HL-60/S4 (cell line): ENCODE results near the gene MRO.
"Not testable (repeated sequence)": the region's sequence is repeated elsewhere in the genome, so short reads cannot be mapped to it uniquely, and the experiment has no call there.

Source experiments
- in situ Hi-C: fragments of 300-500 bp; cut with MboI; formaldehyde crosslinking; loops from 2 replicates; pipeline ENCODE4 v1.14.3; 2022; ENCODE audit warnings: low sequenced_read_pairs

Gene MRO

DNA sequence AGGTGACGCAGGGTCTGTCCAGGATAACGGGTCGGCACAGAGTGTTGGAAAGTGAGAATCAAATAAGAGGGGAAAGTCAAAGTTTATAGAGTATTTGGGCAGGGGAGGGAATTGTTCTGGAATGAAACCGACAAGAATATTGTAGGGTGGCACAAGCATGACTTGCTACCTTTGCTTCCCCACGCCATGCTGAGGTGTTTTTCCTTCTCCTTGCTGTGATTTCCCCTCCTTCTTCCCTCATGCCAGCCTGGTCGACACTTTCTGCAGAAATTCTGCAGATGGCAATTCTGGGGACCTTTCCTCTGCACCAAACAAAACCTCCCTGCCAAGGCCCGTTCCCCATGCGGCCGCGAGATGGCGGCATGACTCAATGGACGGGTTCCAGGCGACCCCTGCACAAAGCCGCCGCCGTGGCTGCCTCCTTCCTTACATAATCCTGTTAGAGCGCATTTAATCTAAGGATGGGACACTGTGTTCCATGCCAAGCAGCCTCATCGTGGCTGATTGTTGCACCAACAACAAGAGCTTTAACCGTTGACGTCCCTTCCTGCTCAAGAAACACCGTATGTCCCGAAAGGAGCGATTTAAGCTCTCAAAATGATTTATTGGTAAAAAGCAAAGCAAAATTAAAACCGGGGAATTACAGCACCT is at the start of gene MRO:
MRO (minus strand) TSS at position 289 of the 651 bp plus-strand sequence. CDS start 10,616 bp downstream, outside the sequence.
- in situ Hi-C loops = no loop called here

DNA sequence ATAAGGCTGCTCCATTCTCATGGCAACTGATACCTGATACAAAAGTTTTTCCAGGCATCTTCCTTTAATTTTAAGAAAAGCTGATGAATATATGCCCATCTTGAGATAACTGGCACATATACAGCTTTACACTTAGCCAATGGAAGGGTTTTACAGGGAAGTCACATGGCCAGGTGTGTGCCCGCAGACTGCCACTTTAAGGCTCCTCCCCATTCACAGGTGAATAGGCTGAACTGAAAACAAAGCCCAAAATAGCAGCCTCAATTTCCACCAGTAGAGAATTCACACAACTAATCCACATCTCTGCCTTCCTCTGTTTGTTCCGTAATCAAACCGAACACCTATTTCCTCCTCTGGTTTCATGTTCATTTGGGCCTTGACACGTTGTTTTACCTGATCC is 49.3 kb upstream of the MRO start:
- in situ Hi-C loops = no loop called here

DNA sequence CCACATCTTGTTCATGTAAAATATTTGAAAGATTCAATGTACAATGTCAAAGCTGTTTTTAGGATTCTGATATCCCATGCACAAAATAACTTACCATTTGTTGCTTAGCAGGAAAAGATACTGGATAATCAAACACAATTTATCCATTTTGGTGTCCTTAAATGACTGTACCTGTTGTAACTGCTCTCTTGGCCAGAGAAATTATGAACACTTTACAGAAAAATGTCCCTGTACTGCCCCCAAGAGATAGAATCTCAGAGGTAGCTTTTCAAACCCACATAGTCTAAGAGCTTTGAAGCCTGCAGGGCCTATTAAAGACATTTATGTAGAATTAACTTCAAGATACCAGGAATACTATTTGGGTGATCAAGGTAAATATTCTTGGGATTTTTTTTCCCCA is 46.9 kb upstream of the MRO start:
- in situ Hi-C loops = no loop called here

DNA sequence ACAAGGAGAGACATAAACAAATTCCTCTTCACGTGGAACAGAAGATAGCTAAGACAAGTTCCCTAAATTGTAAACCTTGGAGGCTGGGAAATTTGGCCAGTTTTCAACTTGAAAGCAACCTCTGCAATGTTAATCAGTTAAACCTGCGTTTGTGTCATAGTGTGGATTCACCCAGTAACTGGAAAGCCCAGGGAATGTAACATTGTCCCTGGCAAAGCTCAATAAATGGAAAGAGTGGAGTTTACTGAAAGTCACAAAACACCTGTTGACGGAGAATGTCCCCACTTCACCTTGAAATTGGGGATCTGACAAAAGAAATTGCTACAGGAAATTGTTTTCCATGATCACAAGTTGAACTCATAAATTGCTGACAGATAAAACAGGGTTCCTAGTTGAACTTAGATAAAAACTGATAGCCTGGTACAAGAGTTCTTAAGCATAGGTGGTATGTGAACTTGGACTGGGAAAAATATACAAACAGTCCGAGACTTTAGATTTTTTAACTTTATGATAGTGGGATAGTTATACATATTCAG is 44.1 kb upstream of the MRO start:
- in situ Hi-C loops = no loop called here

DNA sequence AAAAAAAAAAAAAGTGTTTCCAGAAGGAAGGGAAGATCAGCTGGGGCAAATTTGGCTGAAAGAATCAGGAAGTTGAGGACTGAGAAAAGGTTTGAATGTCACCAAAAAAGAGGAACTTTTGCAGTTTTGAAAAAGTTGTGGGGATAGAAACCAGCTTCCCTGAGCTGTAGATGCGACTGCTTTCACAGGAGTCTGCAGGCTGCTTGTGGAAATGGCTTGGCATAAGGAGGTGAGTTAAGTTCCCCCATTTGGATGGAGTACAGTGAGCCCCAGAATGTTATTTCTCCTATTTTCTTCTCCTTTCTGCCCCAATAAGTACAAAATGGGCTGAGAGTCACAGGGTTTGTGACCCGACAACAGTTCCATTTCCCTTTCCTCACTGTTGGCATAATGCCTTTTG is 42.6 kb upstream of the MRO start:
- in situ Hi-C loops = no loop called here

DNA sequence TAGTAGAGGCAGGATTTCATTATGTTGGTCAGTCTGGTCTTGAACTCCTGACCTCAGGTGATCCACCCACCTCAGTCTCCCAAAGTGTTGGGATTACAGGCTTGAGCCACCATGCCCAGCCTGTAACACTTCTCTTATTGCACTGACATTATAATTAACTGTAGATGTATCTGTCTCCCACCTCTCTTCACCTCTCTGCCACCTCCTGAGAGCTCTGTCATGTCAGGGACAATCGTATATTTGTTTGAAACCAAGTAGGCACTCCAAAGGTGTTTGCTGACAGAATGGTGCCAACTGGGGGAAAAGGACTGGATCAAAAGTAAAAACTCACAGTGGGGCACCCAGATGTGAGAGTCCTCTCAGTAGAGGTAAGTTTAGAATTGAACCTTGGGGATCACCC is 41.8 kb upstream of the MRO start:
- in situ Hi-C loops = no loop called here

DNA sequence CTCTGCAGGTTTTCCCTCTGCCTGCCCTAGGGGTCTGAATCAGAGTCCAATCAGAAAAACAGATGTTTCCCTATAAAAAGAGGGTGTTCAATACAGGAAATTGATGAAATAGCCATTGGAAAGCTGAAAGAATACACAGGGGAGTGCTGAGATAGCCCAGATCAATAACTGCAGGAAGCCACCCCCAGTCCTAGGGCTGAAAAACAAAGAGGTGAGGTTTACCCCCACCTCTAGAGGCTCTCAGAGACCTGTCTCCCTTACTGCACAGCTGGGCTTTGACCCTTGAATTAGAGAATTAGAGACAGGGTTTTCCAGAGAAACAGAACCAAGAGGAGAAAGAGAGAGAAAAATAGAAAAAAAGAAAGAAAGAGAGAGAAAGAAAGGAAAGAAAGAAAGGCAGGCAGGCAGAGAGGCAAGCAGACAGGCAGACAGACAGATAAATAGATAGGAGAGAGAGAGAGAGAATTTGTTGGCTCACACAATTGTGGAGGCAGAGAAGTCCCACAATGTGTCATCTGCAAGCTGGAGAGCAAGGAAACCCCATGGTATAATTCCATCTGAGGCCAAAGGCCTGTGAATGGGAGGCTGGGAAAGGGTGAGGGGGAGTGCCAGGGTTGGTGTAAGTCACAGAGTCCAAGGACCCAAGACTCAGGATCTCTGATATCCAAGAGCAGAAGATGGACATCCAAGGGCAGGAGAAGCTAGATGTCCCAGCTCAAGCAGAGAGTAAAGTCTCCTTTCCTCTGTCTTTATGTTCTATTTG is 40.2 kb upstream of the MRO start:
- in situ Hi-C loops = no loop called here

DNA sequence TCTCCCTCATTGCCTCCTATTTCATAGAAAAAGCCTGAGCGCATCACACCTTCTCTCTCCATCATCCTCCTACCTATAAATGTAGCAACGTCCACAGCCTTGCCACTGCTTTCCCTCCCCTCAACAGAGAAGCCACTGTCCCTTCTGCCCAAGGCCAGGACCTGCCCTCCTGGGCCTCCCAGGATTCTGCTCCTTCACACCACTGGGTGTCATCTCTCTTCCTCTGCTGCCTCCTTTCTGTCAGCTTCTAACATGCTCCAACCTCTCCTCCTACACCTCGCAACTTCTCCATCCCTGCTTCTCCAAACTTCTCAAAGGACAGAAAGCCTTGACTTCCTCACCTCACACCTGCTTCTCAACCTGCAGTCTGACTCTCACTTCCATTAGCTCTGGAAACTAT is 37.9 kb upstream of the MRO start:
- in situ Hi-C loops = no loop called here

DNA sequence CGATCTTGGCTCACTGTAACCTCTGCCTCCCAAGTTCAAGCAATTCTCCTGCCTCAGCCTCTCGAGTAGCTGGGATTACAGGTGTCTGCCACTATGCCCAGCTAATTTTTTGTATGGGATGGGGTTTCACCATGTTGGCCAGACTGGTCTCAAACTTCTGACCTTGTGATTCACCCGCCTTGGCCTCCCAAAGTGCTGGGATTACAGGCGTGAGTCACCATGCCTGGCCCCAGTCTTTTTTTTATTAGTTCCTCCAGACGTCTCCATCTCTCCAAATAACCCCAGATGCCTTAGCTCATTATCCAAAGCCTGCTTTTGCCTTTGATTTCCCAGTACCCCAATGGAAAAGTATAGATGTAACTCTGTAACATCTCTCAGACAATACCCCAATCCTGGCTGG is 37.4 kb upstream of the MRO start:
- in situ Hi-C loops = not testable (repeated sequence)

DNA sequence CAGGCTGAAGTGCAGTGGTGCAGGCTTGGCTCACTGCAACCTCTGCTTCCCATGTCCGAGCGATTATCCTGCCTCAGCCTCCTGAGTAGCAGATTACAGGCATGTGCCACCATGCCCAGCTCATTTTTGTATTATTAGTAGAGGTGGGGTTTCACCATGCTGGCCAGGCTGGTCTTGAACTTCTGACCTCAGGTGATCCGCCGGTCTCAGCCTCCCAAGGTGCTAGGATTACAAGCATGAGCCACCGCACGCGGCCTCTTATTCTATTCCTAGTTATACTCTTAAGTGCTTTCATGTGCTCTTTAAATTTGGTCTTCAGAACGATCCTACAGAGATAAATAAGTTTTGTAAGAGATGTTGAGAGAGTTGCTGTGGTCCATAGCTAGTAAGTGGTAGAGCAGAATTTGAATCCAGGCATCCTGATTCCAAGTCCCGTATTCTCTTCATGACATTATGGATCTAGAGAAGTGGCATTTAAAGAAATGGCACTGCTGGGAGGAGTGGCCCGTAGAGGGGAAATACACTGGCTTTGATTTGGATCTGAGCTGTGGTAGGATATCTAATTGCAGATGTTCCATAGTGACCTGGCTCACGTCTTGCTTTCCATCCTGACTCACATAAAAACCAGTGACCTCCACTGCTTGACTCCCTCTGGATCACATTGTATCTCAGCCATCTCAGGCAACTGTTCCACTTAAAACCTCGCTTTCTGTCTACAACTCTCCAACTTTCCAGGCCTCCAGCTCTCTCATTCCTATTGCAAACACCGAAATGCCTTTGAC is 36.4 kb upstream of the MRO start:
- in situ Hi-C loops = no loop called here

DNA sequence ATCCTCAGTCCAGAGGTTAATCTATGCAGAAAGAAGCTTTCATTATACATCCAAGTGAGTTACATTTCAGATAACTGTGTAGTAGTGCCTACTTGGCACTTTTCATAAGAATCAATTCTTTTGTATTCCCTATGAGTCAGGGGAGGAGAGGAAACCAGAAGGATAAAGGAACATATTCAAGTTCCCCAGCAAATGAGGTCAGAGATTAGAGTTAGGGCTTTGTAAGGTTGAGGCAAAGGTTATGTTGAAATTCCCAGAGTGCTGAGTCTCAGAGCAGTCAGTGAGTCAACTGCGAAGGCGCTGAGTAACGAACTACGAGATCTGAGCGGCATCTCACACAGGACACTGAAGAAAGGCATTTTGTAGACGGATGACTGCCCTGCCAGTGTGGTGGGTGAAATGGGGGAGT is 34.1 kb upstream of the MRO start:
- in situ Hi-C loops = no loop called here

DNA sequence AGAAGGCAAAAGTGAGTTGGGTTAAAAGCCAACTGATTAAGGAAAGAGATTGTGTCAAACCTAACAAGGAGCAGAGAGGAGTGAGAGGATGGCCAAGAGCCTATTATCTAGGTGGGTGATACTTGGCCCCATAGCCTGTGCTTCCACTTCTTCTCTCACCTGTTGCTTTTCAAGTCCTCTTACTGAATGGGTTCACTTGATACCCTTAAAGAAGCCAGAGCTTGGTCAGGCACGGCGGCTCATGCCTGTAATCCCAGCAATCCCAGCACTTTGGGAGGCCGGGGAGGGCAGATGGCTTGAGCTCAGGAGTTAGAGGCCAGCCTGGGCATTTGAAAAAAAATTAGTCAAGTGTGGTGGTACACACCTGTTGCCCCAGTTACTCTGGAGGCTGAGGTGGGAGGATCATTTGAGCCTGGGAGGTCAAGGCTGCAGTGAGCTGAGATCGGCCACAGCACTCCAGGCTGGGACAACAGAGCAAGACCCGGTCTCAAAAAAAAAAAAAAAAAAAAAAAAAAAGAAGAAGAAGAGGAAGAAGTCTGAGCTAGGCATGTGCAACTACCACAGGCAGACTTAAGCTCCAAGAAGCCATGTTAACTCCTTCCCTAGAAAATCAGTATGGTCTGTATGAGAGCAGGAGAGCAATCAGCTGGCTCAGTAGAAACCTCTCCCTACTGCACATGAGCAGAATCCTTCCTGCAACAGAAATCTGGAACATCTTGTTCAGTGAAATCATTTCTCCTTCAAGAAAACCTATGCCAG is 30.7 kb upstream of the MRO start:
- in situ Hi-C loops = no loop called here

DNA sequence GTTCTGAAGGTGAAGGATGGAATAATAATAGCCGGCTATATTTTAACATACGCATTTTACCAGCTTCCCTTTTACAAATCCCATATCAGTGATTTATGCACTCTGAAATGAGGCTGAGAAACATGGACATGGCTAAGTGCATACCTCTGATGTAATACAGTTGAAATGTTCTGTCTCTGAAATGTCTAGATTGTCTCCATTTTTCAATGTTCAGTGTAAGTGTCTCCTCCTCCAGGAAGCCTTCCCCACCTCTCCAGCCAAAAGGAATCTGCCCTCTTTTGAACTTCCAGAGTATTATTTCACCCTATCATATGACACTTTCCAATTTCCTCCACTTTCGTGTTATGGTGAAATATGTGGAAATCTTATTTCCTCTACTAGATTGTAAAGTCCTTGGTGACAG is 29.6 kb upstream of the MRO start:
- in situ Hi-C loops = no loop called here

DNA sequence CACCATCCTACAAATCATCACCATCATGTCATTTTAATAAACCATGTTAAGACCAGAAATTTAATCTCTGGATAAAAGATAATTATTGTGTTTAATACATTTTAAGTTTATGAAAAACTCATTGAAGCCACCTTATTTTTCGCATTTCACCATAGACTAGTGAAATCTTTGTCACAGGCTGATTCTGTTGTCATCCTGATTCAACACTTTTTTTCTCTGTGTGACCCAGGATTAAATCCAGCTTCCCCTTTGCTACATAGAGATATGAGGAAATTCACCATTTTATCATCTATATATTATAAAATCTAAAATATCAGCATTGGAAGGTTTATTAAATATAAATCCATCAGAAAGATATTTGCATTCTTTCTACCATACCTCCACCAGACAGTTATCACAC is 29.2 kb upstream of the MRO start:
- in situ Hi-C loops = no loop called here

DNA sequence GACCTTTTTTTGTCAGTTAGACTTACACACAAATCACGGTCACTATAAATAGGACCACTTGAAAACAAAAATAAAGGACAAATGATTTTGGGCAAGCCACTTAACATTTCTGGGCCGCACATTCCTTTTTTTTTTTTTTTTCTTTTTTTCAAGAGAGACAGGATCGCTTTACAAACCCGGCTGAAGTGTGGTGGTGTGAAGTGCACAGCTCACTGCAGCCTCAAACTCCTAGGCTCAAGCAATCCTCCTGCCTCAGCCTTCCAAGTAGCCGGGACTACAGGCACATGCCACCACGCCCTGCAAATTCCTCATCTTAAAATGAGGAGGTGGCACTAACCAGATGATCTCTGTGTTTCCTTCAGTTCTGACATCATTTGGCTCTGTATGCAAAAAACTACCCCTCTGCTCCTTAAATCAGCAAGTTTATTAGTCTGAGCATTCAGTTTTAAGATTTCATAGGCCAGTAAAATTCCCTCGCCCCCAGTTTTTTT is 28.3 kb upstream of the MRO start:
- in situ Hi-C loops = no loop called here

DNA sequence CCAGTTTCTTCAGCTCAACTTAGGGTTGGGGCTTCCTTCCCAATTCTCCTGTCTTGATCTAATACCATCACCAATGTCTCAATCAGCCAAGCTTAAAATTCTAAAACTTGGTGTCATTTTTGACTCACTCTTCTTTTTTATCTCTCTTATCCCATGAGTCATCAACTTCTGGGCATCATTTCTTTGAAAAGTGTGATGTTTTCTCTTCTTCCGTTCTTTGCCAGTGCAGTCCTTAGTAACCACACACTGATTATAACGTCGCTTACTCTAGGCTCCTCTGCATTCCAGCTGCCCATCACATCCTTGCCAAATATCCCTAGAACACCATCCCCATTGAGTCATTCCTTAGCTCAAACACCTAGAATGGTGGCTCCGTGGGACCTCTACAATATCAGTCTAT is 27.4 kb upstream of the MRO start:
- in situ Hi-C loops = no loop called here

DNA sequence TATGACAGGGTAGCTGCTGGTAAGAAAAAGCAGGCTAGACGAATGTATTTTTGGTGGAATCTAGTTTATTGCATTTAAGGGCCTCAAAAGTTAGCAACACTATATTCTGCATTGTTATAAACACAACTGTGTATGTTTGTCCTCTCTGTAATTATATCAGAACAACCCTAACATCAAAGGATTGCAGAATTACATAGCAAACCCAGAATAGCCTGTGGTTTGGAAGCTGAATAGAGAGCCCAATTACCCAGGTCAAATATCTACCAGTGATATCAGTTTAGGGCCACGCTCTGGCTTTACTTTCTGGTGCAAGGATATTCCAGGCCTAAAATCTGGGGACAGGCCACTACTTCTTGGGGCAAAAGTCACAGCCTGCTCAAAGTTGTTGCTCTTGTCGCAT is 25.1 kb upstream of the MRO start:
- in situ Hi-C loops = no loop called here

DNA sequence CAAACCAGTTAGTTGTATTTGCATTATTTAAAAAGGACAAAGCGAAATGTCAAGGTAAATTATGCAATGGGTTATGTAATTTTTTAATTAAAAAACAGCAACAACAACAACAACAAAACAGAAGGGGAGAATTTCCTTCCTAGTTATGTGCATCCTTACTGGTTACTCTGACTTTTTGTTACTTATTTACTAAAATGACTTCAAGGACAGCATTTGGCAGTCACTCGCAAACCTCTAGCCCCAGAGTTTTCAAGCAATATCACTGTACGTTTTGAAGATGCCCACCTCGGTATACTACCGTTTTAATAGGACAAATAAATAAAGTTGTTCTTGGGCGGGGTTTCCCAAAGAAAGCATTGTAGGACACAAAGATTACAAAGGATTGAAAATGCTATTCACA is 24.7 kb upstream of the MRO start:
- in situ Hi-C loops = no loop called here

DNA sequence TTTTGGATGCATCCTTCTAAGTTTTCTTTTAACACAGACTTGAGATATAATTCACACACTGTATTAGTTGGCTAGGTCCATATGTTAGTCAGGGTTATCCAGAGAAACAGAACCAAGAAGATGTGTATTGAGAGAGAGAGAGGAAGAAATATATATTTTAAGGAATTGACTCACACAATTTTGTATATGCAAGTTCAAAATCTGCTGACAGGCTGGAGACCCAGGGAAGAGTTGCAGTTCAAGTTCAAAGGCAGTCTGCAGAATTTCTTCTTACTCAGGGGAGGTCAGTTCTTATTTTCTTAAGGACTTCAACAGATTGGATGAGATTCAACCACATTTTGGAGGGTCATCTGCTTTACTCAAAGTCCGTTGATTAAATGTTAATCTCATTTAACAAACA is 23.0 kb upstream of the MRO start:
- in situ Hi-C loops = no loop called here

DNA sequence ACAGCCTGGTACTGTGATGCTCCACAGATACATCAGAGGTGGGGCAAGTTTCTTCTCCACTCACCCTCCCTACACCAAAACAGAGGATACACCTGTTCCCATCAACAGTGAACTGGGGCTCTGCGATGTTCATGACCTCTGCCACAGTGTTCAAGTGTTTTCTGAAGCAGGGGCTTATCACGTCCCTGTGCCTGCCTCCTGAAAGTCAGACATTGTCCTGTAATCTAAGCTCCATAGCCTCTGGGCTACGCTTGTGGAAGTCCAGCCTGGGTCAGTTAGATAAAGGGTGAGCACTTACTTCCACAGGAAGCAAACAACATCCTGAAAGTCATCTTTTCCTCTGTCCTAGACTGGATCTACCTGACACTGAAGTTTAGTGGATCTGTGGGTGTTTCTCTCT is 20.2 kb upstream of the MRO start:
- in situ Hi-C loops = no loop called here

DNA sequence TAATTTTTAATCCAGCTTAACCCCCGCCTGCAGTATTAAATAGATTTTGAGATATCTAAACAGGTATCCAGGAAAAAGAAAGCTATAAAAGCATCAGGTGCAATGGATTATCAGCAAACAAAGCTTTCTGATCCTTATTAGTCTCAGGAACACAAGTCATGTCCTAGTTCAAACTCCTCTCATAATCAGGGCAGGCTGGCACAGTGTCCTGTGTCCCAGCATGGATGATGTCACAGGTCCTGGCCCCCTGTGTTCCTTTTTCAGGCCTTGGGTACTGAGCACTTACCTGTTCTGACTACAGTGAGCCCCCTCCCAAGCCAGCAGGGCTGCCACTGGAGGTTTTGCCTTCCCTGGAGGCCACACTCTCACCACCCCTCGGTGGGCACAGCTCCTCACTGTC is 19.5 kb upstream of the MRO start:
- in situ Hi-C loops = no loop called here
